Measurements from ENCODE around the gene FCHO2. TPM values are rescaled to one million over a fixed set of nuclear protein-coding genes. Genes with fewer than 3 reads are reported as not detected.

Gene FCHO2
- total and polyA plus RNA-seq, 2 donors (not counting 3 experiments of a cell fraction or from before 2014, with no cell fraction given) = 12.0 to 25.2 TPM

DNA sequence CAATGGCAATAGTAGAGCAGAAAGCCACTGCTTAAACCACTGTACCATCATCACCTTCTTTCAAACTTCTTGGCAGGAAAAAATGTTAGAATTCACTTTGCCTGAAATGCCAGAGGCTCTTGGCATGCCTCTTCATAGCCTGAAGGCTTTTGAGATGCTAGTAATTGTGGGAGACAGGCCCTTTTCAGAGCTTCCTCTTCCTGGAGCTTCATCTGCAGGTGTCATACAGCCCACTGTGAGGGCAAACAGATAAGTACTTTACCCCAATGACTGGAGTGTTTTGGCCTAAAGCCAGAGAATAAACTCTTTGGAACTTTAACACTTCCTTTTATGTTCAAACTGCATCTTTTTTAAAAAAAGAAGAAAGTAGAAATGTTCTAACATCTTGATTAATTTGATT lies 83.2 kb downstream of the FCHO2 start:
- DNase-seq (ENCODE audit: low read depth, low spot score) (no peak), FAIRE-seq (no peak)
- Histone ChIP-seq H3K4me1 (ENCODE audit: control insufficient read depth, extremely low read depth, insufficient read depth, low read length) (no peaks in the 10 kb centered on the region), H3K9me3 (replicated peaks; ENCODE audit: control insufficient read depth, insufficient read depth, low read length) (no peaks in the 10 kb centered on the region), H3K4me3 (replicated peaks in 1 of 3; ENCODE audit: insufficient read depth in 1 of 3, low read depth in 1 of 3, low read length in 3 of 3) (no peak overlapping the region), H3K79me2 (ENCODE audit: control insufficient read depth, insufficient read depth, low read length) (no peaks in the 10 kb centered on the region), H3K27me3 (ENCODE audit: control insufficient read depth in 2 of 2, insufficient read depth in 2 of 2, low read length in 2 of 2) (no peaks in the 10 kb centered on the region), H2AFZ (ENCODE audit: low read depth, low read length) (no peak overlapping the region), H3K36me3 (ENCODE audit: control insufficient read depth in 2 of 2, extremely low read depth in 1 of 2, insufficient read depth in 2 of 2, low read length in 2 of 2) (no peaks in the 10 kb centered on the region), H3K27ac (ENCODE audit: insufficient read depth, low read depth, low read length) (no peak overlapping the region), H3K4me2 (ENCODE audit: insufficient read depth, low read length) (no peak overlapping the region), H4K20me1 (replicated peaks; ENCODE audit: control insufficient read depth, extremely low read depth, insufficient read depth, low read length) (no peaks in the 10 kb centered on the region), H3K9me1 (replicated peaks; ENCODE audit: control insufficient read depth, extremely low read depth, insufficient read depth, low read length) (no peaks in the 10 kb centered on the region), H3K9ac (replicated peaks; ENCODE audit: extremely low read depth, insufficient read depth, low read length) (no peak overlapping the region)
- intact Hi-C loops (cut with micrococcal nuclease) = no loop called here
- ChIA-PET CTCF (interaction anchor here (1.2 kb wide), 1 partner anchor 9 kb away, joined by 3 read pairs; no protein-coding TSS in a partner anchor), POLR2A (no interaction called here)
- TF ChIP-seq POLR2A (IDR thresholded peaks at IDR 0.05; ENCODE audit: low read depth, low read length) (no peak), EZH2 (IDR thresholded peaks at IDR 0.05; ENCODE audit: borderline replicate concordance, low read depth, low read length, severe bottlenecking) (no peak), GATA2 (IDR thresholded peaks at IDR 0.05; ENCODE audit: insufficient read depth, insufficient read length, low read depth, low read length) (no peak), FOS (IDR thresholded peaks at IDR 0.05; ENCODE audit: borderline replicate concordance, insufficient read depth, low read length) (no peak), POLR2AphosphoS5 (IDR thresholded peaks at IDR 0.05; ENCODE audit: insufficient read depth, low read depth, low read length) (no peak), MYC (IDR thresholded peaks at IDR 0.05; ENCODE audit: low read depth, low read length) (no peak), JUN (IDR thresholded peaks at IDR 0.05; ENCODE audit: borderline replicate concordance, insufficient read depth, insufficient read length, low read depth) (no peak)
- TF ChIP-seq, protein P1, sequence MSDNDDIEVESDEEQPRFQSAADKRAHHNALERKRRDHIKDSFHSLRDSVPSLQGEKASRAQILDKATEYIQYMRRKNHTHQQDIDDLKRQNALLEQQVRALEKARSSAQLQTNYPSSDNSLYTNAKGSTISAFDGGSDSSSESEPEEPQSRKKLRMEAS (IDR thresholded peaks at IDR 0.05; ENCODE audit: insufficient read depth, insufficient read length) = no peak
- TF ChIP-seq, protein P2, sequence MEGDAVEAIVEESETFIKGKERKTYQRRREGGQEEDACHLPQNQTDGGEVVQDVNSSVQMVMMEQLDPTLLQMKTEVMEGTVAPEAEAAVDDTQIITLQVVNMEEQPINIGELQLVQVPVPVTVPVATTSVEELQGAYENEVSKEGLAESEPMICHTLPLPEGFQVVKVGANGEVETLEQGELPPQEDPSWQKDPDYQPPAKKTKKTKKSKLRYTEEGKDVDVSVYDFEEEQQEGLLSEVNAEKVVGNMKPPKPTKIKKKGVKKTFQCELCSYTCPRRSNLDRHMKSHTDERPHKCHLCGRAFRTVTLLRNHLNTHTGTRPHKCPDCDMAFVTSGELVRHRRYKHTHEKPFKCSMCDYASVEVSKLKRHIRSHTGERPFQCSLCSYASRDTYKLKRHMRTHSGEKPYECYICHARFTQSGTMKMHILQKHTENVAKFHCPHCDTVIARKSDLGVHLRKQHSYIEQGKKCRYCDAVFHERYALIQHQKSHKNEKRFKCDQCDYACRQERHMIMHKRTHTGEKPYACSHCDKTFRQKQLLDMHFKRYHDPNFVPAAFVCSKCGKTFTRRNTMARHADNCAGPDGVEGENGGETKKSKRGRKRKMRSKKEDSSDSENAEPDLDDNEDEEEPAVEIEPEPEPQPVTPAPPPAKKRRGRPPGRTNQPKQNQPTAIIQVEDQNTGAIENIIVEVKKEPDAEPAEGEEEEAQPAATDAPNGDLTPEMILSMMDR (IDR thresholded peaks at IDR 0.05; ENCODE audit: extremely low read depth in 1 of 2, insufficient read depth in 1 of 2, low read depth in 1 of 2, low read length in 2 of 2) = no peak
- dilution Hi-C loops (cut with MboI; ENCODE audit: extremely low pct_ligation_motif_present, low sequenced_read_pairs) = no loop called here
- BruUV-seq (replicated peaks) = no TSS peak
